22Rv1 (cell line): Measurements from ENCODE around the gene ADM2.

Experiments used
- H3K27ac ChIP-seq: fragments of 450-650 bp; 2 replicates; pipeline ENCODE4 v1.5.1; 2017
- ZFX ChIP-seq: fragments of 450-650 bp; IDR thresholded peaks from 2 replicates; pipeline ENCODE4 v1.6.1; 2017; ENCODE audit warnings: antibody characterized with exemption, borderline replicate concordance
- TF ChIP-seq, protein P1 (sequence below): fragments of 450-650 bp; IDR thresholded peaks from 2 replicates; pipeline ENCODE4 v1.5.1; 2017; ENCODE audit warnings: mild to moderate bottlenecking

Gene ADM2

DNA sequence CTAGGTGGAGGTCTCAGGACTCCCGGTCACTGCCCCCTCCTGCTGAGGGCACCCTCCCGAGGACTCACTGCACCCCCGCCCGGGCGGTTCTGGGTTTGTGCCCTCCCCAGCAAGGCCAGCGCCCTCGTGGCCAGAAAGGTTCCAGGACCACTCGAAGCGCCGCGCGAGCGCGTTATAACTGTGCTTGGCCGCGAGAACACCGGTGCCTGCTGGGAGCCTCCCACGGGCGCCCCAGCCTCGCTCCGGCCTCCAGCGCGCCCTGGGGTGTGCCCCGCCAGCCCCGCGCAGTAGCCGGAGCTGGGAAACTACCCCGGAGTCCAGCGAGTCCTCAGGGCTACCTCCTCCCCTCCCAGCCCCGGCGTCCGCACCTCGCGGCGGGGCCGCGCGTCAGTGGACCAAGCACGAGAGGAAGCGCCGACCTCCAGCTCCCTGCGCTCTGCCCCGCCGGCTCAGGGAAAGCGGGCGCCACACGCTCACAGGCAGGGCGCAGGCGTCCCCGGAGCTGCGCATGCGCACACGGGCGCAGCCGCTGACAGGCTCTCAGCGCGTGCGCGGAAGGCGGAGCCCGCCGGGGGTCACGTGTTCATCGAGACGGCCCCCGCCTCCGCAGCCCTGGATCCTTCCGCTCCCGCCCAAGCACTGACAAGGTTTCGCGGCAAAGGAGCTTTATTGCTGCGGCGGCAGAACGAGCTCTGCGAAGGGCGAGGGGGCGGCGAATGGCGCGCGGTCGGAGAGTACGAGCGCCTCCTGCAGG, 43.9 kb downstream of the ADM2 start, which contains the start of gene SCO2:
Gene SCO2 (minus strand): TSS at position 495 of the 754 bp plus-strand sequence. CDS start 1,187 bp downstream, outside the sequence.
- no peak for TF ChIP-seq ZFX
- TF ChIP-seq, protein P1, sequence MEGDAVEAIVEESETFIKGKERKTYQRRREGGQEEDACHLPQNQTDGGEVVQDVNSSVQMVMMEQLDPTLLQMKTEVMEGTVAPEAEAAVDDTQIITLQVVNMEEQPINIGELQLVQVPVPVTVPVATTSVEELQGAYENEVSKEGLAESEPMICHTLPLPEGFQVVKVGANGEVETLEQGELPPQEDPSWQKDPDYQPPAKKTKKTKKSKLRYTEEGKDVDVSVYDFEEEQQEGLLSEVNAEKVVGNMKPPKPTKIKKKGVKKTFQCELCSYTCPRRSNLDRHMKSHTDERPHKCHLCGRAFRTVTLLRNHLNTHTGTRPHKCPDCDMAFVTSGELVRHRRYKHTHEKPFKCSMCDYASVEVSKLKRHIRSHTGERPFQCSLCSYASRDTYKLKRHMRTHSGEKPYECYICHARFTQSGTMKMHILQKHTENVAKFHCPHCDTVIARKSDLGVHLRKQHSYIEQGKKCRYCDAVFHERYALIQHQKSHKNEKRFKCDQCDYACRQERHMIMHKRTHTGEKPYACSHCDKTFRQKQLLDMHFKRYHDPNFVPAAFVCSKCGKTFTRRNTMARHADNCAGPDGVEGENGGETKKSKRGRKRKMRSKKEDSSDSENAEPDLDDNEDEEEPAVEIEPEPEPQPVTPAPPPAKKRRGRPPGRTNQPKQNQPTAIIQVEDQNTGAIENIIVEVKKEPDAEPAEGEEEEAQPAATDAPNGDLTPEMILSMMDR = no peak
- peak within 1 kb of the TSS; percentile 99 for H3K27ac ChIP-seq

DNA sequence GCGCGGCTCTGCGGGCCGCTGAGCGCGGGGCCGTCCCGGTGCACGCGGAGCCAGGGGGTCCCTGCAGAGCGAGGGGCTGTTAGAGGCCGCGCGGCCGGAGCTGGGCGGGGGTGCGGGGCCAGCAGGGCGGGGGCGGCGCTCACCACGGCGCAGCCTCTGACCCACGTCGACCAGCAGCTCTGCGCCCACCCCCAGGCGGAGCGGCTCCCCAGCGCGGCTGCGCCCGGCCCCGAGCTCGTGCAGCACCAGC, 44.4 kb downstream of the ADM2 start:
- TF ChIP-seq, protein P1 = peak; percentile 45
- no peak for TF ChIP-seq ZFX
- peak overlapping the region; percentile 99 for H3K27ac ChIP-seq

DNA sequence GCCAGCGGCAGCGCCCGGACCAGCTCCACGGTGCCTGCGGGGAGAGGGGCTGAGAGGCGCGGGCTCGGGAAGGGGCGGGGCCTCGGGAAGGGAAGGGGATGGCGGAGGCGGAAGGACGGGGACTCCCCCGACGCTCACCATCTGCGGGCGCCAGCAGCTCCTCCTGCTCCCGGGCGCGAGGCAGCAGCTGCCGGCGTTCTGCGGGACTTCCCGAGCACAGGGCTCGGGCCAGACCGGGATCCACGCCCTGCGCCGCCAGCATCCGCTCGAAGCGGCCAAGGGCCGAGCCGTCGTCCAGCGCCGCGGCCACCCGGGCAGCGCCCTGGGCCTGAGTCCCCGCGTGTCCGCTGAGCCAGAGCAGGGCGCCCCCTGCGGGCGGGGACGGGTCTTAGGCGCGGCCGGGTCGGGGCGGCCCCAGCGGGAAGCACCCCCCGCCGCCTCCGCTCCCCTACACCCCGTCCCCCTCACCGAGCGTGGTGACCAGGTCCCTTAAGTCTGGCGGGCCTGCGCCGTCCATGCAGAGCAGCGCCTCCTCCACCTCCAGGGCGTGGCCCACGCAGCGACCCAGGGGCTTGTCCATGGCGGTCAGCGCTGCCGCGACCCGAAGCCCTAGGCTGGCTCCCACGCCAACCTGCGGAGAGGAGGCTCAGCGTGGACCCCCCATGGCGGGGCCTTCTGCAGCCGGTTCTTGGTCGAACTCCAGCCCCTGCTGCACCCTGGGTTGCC, 44.9 kb downstream of the ADM2 start:
- peak overlapping the region; percentile 99 for H3K27ac ChIP-seq
- TF ChIP-seq, protein P1 = peak; percentile 56
- TF ChIP-seq ZFX = no peak

DNA sequence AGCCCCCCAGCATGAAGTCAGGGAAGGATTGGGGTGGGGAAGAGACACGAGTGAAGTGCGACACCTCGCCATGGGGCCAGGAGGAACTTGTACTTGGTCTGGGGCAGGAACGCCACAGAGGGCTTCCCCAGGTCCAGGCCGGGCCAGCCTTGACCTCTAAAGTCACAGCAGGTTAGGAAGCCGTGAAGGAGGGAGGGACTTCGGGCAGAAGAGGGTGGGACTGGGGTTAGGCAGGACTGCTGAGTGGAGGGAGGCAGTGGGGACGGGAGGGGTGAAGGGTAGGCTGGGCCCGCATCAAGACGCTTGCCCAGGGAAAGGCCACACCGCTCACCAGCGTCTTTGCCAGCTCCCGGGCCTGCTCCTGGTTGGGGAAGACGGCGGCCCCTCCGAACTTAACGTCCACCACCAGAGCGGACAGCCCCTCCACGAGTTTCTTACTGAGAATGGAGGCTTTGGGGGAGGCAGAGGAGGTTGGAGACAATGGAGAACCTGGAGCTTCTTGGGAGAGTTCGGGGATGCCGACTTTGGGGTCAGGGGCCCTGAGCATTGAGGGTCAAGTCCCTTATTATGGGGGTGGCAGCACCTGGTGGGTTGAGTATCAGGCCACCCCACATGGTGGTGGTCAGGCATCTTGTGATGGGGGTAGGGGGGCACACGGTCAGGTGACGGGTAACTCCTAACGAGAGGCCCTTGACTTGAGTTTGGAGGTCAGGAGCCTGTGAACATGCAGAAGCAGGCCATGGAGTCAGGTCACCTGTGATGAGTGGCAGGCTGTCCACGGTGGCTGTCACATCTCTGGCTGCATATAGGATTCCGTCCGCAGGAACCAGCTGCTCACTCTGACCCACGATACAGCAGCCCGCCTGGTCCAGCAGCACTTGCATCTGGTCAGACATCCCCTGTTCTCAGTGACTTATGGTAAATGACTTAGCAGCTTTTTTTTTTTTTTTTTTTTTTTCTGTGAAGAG, 45.8 kb downstream of the ADM2 start:
- no peak for TF ChIP-seq ZFX
- H3K27ac ChIP-seq = peak overlapping the region; percentile 99

DNA sequence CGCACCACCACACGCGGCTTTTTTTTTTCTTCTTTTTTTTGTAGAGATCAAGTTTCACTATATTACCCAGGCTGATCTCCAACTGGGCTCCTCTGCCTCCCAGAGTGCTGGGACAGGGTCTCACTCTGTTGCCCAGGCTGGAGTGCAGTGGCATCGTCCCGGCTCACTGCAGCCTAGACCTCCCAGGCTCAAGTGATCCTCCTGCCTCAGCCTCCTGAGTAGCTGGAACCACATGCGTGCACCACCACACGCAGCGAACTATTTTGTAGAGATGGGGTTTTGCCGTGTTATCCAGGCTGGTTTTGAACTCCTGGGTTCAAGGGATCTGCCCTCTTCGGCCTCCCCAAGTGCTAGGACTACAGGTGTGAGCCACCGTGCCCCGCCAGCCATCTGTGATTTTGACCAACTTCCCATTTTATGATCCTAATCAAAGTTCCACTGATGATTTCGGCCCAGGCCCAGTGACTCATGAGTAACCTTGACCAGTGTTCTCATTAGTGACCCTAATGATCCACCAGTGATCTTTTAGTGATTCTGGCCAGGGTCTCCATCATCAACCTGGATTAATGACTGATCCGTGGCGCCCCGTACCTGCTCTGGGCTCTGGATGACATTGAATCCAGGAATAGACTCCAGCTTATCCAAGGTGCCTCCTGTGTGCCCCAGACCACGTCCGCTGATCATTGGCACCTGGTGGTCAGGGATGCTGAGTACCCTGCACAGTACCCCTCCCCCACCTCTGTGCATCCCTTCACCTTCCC, 46.8 kb downstream of the ADM2 start:
- peak overlapping the region; percentile 99 for H3K27ac ChIP-seq
- TF ChIP-seq, protein P1 = no peak
- TF ChIP-seq ZFX = no peak

DNA sequence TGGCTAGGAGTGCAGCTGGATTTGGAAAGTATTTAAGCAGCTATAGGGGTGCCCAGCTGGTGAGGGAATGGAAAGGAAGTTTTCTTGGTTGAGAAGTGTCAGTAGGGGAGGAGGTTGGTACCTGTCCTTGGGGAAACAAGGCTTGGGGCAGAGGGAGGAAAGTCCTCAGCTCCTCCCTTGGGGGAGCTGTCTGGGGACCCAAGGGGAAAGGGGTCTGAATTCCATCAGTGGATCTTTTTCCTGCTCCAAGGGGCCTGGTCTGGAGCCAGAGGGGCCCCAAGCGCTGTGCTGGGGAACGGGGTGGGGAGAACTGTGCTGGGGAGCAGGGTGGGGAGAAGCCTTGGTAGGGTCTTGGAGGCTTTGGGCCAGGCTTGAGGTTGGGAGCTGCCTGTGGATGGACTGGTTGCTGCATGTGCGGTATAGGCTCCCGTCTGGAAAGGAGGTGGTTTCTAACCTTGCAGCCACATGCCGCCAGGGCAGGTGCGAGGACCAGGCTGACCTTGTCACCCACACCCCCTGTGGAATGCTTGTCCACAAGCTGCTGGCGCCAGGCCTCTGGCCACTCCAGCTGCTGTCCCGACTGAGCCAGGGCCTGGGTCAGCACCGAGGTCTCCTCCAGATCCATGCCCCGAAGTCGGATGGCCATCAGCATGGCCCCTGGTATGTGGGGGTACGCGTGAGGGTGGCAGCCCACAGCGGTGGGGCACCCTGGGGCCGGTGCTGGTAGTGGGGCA, 47.5 kb downstream of the ADM2 start:
- H3K27ac ChIP-seq = peak overlapping the region; percentile 99
- TF ChIP-seq ZFX = no peak
- TF ChIP-seq, protein P1 = no peak
